ENCODE data around the gene EMC8.

- TF ChIP-seq CTCF (conservative IDR thresholded peaks at IDR 0.05; ENCODE audit: low read depth, low read length) = no peak
- TF ChIP-seq EZH2 (IDR thresholded peaks at IDR 0.05; ENCODE audit: borderline replicate concordance, low read depth, low read length, poor library complexity, severe bottlenecking) = no peak
Observed at GRCh38 chr16:85794696-85795095, 4.6 kb downstream of the EMC8 start.
